Esophagus squamous epithelium (tissue), 4 donors: Measurements from ENCODE around the gene THSD7B.

Source experiments
- POLR2A ChIP-seq, 4 donors: fragments of 450-650 bp; IDR thresholded peaks; one replicate each; pipeline ENCODE4 v1.6.1; 2017; ENCODE audit warnings: antibody characterized with exemption in 4 of 4, mild to moderate bottlenecking in 4 of 4, moderate library complexity in 3 of 4
- TF ChIP-seq, protein P1 (sequence below), 6 experiments: fragments of 450-650 bp in 4 of 6; fragments of 200-600 bp in 2 of 6; sonication (generic) in 2 of 6; IDR thresholded peaks; one replicate each; pipeline ENCODE4 v1.5.1; 2016 to 2019; ENCODE audit warnings: antibody characterized with exemption in 6 of 6, mild to moderate bottlenecking in 4 of 6, moderate library complexity in 4 of 6

DNA sequence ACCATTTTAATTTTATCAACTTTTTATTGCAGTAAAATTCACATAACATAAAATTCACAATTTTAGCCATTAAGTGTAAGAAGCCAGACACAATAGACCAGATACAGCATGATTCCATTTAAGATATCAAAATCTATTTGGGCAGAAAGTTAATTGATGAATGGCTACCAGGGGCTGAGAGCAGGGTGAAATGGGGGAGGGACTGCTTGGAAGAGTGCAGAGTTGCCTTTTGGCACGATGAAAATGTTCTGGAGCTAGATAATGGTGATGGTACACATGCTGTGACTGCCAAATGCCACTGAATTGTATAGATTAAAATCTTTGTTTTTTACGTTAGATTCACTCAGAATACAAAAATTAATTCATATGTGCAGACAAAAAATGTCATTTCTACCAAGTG is 909.6 kb downstream of the THSD7B start:
- TF ChIP-seq, protein P1, sequence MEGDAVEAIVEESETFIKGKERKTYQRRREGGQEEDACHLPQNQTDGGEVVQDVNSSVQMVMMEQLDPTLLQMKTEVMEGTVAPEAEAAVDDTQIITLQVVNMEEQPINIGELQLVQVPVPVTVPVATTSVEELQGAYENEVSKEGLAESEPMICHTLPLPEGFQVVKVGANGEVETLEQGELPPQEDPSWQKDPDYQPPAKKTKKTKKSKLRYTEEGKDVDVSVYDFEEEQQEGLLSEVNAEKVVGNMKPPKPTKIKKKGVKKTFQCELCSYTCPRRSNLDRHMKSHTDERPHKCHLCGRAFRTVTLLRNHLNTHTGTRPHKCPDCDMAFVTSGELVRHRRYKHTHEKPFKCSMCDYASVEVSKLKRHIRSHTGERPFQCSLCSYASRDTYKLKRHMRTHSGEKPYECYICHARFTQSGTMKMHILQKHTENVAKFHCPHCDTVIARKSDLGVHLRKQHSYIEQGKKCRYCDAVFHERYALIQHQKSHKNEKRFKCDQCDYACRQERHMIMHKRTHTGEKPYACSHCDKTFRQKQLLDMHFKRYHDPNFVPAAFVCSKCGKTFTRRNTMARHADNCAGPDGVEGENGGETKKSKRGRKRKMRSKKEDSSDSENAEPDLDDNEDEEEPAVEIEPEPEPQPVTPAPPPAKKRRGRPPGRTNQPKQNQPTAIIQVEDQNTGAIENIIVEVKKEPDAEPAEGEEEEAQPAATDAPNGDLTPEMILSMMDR (IDR thresholded peaks at IDR 0.05), result no peak
- TF ChIP-seq POLR2A (IDR thresholded peaks at IDR 0.05), result no peak
